HG03565 (cell line): Measurements from ENCODE around the gene SECISBP2L.
A peak's percentile ranks its signal among the peaks of the same experiment; 100 is the strongest.
"Not testable (repeated sequence)": the region's sequence is repeated elsewhere in the genome, so short reads cannot be mapped to it uniquely, and the experiment has no call there.

Experiments
- ATAC-seq: cut with Tn5 transposase; IDR thresholded peaks from one replicate; pipeline ENCODE4 v1.9.1; 2021; ENCODE audit warnings: mild to moderate bottlenecking, moderate library complexity; ENCODE audit not compliant: unreplicated experiment

The SECISBP2L gene

GRCh38 chr15:49015896-49016295, 30.4 kb downstream of the SECISBP2L start:
- ATAC-seq: no peak

DNA sequence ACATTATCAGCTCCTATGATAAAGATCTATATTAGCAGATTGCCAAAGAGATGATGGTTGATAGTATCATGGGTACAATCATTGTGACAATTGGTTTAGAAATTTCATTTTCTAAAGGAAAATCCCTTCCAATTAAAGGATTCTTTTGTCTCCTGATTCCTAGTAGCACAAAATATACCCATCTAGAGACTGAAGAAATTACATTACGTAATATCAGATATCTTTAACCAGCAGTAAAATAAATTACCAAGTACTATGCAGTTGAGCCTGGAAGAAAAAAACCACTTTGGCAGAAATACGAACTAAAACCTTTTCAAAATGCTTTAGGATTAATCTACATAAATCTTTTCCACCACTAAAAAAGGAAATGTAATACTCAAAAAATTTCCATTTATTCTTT, 46.9 kb downstream of the SECISBP2L start:
- ATAC-seq: no peak

DNA sequence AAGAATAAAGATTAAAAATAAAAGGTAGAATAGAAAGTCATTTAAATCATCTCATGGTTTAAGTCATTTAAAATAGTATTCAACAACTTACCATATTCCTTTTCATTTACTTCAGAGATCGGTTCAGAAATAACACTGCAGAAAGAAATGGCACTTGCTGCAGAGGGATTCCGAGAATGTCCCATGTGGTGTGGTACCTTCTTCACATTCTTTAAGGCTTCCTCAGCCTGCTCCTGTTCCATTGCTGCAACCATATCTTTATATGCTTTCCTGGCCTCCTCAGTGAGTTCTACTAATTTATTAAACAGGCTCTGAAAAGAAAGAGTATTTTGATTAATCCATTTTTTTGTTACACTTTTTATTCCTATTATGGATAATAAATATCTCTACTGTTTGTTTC, 50.0 kb downstream of the SECISBP2L start:
- ATAC-seq: no peak

- no peak for ATAC-seq
Observed at GRCh38 chr15:48993380-48993779, 52.9 kb downstream of the SECISBP2L start.

DNA sequence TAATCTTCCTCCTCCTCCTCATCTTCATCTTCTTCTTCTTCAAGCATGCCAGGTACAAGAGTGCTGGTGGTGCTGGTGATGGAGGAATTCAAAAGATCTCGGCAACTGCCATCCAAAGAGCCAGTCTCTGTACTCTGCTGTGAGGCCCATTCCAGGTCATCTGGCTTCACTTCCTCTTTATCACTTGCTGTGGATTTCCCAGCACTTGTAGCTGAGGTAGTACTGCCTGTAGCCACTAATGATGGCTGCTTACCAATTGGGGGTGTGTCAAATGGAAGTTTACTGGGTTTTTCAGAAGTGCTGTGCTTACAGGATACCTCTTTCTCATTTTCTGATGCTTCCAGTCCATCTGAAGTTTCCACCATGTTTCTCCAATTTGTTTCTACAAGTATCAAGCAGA, 53.7 kb downstream of the SECISBP2L start:
- peak; percentile 92 for ATAC-seq

GRCh38 chr15:48992096-48992495, 54.1 kb downstream of the SECISBP2L start:
- ATAC-seq: no peak

DNA sequence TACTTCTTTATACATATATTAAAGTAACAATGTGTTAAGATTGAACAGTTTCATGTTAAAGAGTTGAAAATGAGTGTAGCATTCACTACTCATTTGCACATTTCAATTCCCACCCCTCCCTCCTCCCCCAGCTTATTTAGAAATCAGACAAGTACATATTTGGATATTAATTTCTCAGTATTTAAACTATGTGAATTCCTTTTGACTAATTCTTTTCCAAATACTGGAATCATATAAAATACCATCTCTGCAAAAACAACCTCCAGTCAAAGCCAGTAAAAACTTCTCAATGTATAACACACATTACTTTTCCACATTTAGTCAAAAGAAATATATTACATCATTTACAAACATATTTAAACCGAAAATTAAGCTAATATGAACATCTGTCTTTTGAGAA, 57.1 kb downstream of the SECISBP2L start:
- ATAC-seq: no peak

DNA sequence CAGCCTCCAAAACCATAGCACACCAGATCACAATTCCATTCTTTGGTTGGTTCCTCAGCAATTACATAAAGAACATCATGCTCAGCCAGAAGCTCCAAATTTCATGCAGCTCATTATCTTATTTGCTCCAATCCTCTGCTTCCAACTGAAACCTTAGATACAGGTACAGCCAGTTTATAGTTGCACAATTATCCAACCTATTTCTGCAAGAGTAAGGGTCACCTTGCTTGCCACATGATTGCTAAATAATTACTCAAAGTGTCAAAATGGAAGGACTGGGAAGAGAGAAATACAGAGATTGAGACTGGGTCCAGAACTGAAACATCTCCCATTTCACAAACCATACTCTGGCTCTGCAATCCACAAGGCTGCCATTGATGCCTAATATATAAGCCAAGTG, 59.1 kb downstream of the SECISBP2L start:
- no peak for ATAC-seq

GRCh38 chr15:48986240-48986639, 60.0 kb downstream of the SECISBP2L start:
- no peak for ATAC-seq

- ATAC-seq: no peak
Observed at GRCh38 chr15:48985516-48985915, 60.7 kb downstream of the SECISBP2L start.

GRCh38 chr15:48984811-48985352, 61.4 kb downstream of the SECISBP2L start:
- no peak for ATAC-seq

DNA sequence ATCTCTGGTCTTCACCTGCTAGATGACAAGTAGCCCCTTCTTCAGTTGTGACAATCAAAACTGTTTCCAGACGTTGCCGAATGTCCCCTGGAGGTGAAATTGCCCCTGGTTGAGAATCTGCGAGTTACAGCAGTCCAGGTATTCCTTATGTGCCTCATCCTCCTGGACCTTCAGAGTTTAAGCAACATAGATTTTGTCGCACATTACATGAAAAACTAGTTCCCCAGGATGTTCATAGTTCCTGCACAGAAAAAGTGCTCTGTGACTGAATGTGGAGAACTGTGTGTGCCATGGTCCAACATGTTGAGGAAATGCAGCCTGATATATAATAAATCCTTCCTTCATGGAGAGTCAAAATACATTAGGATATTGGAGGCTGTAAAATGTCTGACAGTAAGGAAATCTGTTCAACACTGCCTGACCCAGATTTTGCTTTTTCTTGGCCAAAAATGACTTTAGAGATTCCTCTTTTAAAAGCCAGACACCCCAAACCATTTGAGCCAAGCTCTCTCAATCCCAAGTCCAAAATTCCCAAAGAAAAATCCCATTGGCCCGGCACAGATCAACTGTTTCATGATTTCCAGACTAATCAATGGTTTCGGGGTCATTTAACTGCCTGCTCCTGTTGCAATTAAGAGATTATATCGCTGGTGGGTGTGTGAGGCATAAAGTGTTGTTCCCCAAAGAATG, 62.1 kb downstream of the SECISBP2L start:
- no peak for ATAC-seq

GRCh38 chr15:48983300-48983699, 62.9 kb downstream of the SECISBP2L start:
- no peak for ATAC-seq

GRCh38 chr15:48981941-48982340, 64.3 kb downstream of the SECISBP2L start:
- no peak for ATAC-seq

GRCh38 chr15:48978638-48979037, 67.6 kb downstream of the SECISBP2L start:
- ATAC-seq: no peak

DNA sequence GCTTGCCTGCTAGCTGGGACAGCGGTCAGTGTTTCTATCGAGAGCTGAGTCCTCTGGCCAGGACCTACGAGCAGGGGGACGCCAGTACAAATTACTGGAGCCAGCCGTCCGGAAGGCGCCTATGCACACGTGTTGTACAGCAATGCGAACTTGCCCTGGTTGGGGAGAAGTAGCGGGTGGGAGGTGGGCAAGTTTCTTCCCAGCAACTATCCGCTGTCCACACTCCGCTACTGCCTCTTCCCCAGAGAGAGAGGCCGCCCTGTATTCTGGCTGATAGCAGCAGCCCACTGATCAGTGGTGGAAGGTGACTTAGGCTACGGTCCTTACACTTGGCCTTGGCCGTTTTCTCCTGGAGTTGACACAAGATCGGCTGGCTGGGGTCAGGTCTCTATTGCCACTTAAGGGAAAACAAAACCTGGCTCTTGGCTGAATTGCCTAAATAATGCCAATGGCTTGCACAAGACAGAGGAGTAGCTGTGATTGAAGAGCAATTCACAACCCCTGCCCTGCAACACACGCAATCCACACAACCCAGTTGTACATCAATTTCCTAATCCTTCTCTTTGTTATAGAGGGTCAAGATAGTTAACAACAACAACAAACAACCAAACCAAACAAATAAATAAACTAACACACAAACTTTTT, 69.7 kb downstream of the SECISBP2L start:
- no peak for ATAC-seq

GRCh38 chr15:48975472-48976419, 70.5 kb downstream of the SECISBP2L start:
- peak; percentile 89 for ATAC-seq

DNA sequence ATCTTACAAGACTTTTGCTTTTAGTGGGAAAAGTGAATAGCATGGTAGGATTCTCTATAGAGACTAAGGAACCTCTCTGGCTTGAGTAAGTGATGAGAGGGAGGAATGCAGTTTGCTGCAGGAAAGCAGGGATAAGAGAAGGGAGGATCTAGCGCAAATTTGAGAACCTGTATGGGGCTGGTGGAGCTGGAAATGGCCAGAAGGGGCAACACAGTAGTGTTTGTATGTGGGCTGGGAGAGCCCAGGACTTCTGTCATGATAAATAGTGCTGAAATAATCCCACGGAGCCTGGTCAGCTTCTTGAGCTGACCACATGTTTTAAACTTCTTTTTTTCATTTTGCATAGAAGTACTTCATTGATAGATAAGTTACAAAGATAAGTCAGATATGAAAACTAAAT, 71.4 kb downstream of the SECISBP2L start:
- ATAC-seq: no peak

DNA sequence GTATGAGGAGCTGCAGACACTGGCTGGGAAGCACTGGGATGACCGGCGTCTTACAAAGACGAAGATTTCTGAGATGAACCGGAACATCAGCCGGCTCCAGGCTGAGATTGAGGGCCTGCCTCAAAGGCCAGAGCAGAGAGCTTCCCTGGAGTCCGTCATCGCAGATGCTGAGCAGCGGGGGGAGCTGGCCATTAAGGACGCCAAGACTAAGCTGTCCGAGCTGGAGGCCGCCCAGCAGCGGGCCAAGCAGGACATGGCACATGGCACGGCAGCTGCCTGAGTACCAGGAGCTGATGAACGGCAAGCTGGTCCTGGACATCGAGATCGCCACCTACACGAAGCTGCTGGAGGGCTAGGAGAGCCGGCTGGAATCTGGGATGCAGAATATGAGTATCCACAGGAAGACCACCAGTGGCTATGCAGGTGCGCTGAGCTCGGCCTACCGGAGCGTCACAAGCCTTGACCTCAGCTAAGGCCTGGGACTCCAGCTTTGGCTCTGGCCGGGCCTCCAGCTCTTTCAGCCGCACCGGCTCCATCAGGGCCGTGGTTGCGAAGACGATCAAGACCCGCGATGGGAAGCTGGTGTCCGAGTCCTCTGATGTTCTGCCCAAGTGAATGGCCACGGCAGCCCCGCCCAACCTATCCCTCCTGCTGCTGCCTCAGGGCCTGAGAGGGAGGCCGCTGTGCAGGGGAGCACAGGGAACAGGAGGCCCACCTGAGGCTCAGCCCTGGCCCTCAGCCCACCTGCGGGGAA, 73.3 kb downstream of the SECISBP2L start:
- ATAC-seq: no peak

DNA sequence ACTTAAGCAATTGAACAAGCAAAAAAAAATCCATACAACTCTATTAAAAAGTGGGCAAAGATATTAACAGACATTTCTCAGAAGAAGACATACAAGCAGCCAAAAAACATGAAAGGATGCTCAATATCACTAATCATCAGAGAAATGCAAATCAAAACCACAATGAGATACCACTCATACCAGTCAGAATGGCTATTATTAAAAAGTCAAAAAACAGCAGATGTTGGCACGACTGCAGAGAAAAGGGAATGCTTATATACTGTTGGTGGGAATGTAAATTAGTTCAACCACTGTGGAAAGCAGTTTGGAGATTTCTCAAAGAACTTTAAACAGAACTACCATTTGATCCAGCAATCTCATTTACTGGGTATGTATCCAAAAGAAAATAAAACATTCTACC, 75.3 kb downstream of the SECISBP2L start:
- not testable (repeated sequence) for ATAC-seq

DNA sequence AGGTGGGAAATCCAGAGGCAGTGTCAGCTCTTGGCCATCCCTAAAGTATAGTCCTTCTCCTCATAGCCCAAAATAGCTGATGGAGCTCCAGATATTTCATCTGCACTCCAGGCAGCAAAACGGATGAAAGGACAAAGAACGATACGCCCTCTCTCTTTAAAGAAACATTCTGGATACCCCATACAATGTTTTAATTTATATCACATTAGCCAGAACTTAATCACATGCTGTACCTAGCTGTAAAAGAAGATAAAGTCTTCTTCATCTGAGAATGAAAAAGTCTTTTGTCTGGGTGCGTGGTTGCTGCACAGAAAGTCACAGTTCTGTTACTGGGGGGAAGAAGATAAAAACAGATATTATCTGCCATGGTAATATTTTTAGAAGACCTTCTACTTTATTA, 78.2 kb downstream of the SECISBP2L start:
- no peak for ATAC-seq
